Esophagus muscularis mucosa (tissue), 4 donors: ENCODE results near the gene KLHL21.

ENCODE experiments used
- CTCF ChIP-seq, 3 experiments: fragments of 200-600 bp in 2 of 3; fragments of 450-650 bp in 1 of 3; sonication (generic) in 2 of 3; IDR thresholded peaks; one replicate each; pipeline ENCODE4 v1.5.1; 2017 to 2019; ENCODE audit warnings: antibody characterized with exemption in 3 of 3, mild to moderate bottlenecking in 2 of 3, moderate library complexity in 1 of 3
- EP300 ChIP-seq: sonication (generic); formaldehyde crosslinking; IDR thresholded peaks from one replicate; pipeline ENCODE4 v1.6.1; 2017; ENCODE audit warnings: antibody characterized with exemption
- POLR2A ChIP-seq: fragments of 450-650 bp; IDR thresholded peaks from one replicate; pipeline ENCODE4 v1.6.1; 2017; ENCODE audit warnings: antibody characterized with exemption, moderate library complexity, mild to moderate bottlenecking, low read depth

- TF ChIP-seq EP300 (no peak), CTCF (IDR thresholded peaks at IDR 0.05) (no peak), POLR2A (no peak)
Measured at GRCh38 chr1:6570987-6571386, 31.7 kb downstream of the KLHL21 start.
